ENCODE results near the gene GPR156.

DNA sequence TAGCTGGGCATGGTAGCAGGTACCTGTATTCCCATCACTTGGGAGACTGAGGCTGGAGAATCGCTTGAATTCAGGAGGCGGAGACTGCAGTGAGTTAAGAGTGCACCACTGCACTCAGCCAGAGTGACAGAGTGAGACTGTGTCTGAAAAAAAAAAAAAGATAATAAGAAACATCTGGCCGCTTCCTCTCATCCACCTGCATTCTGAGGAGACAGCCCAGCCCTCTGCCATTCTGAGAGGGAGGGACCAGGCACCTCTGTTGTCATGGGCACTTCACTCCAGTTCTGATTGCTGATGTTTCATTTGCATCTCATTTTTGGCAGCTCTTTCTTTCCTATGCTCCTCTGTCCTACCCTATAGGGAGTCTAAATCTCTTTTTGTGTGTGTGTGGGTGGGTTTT is 154.4 kb downstream of the GPR156 start:
- TF ChIP-seq SP1 (IDR thresholded peaks at IDR 0.05) (no peak), HDGF (IDR thresholded peaks at IDR 0.05; ENCODE audit: borderline replicate concordance) (no peak), NFRKB (IDR thresholded peaks at IDR 0.05) (no peak), ELF4 (IDR thresholded peaks at IDR 0.05) (no peak), SUZ12 (IDR thresholded peaks at IDR 0.05) (no peak), FOXA1 (IDR thresholded peaks at IDR 0.05) (no peak), ARNT (IDR thresholded peaks at IDR 0.05) (no peak), FOXM1 (IDR thresholded peaks at IDR 0.05; ENCODE audit: borderline replicate concordance) (no peak)
- TF ChIP-seq, protein P1, sequence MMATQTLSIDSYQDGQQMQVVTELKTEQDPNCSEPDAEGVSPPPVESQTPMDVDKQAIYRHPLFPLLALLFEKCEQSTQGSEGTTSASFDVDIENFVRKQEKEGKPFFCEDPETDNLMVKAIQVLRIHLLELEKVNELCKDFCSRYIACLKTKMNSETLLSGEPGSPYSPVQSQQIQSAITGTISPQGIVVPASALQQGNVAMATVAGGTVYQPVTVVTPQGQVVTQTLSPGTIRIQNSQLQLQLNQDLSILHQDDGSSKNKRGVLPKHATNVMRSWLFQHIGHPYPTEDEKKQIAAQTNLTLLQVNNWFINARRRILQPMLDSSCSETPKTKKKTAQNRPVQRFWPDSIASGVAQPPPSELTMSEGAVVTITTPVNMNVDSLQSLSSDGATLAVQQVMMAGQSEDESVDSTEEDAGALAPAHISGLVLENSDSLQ (IDR thresholded peaks at IDR 0.05), result no peak

Data from HEK293T (cell line).